Gastrocnemius medialis (tissue), 4 donors: ENCODE measurements around the gene FLII. TPM values are rescaled to one million over a fixed set of nuclear protein-coding genes. Genes with fewer than 3 reads are reported as not detected.
A peak's percentile ranks its signal among the peaks of the same experiment; 100 is the strongest.
"Not testable (repeated sequence)": the region's sequence is repeated elsewhere in the genome, so short reads cannot be mapped to it uniquely, and the experiment has no call there.

Experiments
- ATAC-seq, 2 donors: fragments of 150-250 bp; one replicate each; pipeline ENCODE4 v1.9.1; 2016
- DNase-seq, 2 donors: peaks; one replicate each; pipeline ENCODE4 v3.0.0-alpha.2; 2019
- H3K27ac ChIP-seq, 4 donors: fragments of 200-600 bp; sonication (generic); 1 replicate in 1 of 4; 2 replicates in 3 of 4; pipeline ENCODE4 v1.5.1; 2016 to 2018; ENCODE audit warnings: mild to moderate bottlenecking in 2 of 4, moderate library complexity in 1 of 4
- H3K27me3 ChIP-seq, 3 donors: fragments of 200-600 bp; sonication (generic) in 2 of 3; 1 replicate in 1 of 3; 2 replicates in 2 of 3; pipeline versions ENCODE4 v1.5.1 to v1.6.0; 2016 to 2019; ENCODE audit warnings: mild to moderate bottlenecking in 1 of 3, moderate library complexity in 1 of 3
- H3K36me3 ChIP-seq, 2 donors: fragments of 200-600 bp; sonication (generic) in 1 of 2; one replicate each; pipeline ENCODE4 v1.5.1; 2017 to 2018
- H3K4me1 ChIP-seq, 2 donors: fragments of 200-600 bp; sonication (generic) in 1 of 2; one replicate each; pipeline ENCODE4 v1.5.1; 2016 to 2017; ENCODE audit warnings: mild to moderate bottlenecking in 2 of 2
- H3K4me3 ChIP-seq, 4 donors: fragments of 200-600 bp; sonication (generic) in 3 of 4; 1 replicate in 1 of 4; 2 replicates in 3 of 4; pipeline ENCODE4 v1.5.1; 2016 to 2019; ENCODE audit warnings: mild to moderate bottlenecking in 2 of 4
- H3K9me3 ChIP-seq, 3 donors: fragments of 200-600 bp; sonication (generic) in 2 of 3; 1 replicate in 1 of 3; 2 replicates in 2 of 3; pipeline ENCODE4 v1.5.1; 2016 to 2019
- POLR2A ChIP-seq, 2 donors: fragments of 450-650 bp; IDR thresholded peaks; one replicate each; pipeline ENCODE4 v1.6.1; 2017; ENCODE audit warnings: antibody characterized with exemption in 2 of 2, mild to moderate bottlenecking in 2 of 2, moderate library complexity in 2 of 2
- in situ Hi-C, 4 donors: fragments of 200-750 bp; cut with MboI; loops; one replicate each; pipeline versions ENCODE4 v1.15.0 to v1.8.0; 2017; ENCODE audit warnings: low sequenced_read_pairs in 4 of 4
- intact Hi-C: fragments of 100-400 bp; cut with DNase I; formaldehyde crosslinking; loops from one replicate; pipeline ENCODE4 v1.15.1; 2023; ENCODE audit warnings: low total_unique reads
- total RNA-seq, 4 donors: library from RNA; depleted of rRNA; stranded (reverse); fragments of >200 nt; gene quantifications; one replicate each; pipeline versions ENCODE4 v1.1.0 to v1.2.3, GENCODE V29; 2016
- TF ChIP-seq, protein P1 (sequence below), 5 experiments: fragments of 450-650 bp in 3 of 5; fragments of 200-600 bp in 2 of 5; sonication (generic) in 2 of 5; IDR thresholded peaks in 4 of 5; conservative IDR thresholded peaks in 1 of 5; 1 replicate in 4 of 5; 2 replicates in 1 of 5; pipeline ENCODE4 v1.5.1; 2016 to 2019; ENCODE audit warnings: antibody characterized with exemption in 5 of 5, mild to moderate bottlenecking in 3 of 5, moderate library complexity in 3 of 5

Gene FLII
- total RNA-seq, 4 donors from 2014 or later, result 600 to 752 (median 681) TPM

DNA sequence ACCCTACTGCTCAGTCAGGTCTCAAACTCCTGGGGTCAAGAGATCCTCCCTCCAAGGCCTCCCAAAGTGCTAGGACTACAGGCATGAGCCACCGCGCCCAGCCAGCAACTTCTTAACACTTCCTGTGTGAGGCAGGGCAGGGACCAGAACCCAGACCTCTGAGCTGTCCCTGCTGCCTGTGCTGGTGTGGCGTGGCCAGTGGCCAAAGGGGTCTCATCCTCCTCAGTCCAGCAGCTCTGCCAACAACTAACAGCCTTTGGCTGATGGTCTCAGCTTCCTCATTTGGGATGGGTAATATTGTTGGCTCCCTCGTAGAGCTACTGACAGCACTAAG lies 34.5 kb downstream of the FLII start:
- H3K4me3 ChIP-seq, result no peak overlapping the region
- TF ChIP-seq, protein P1, sequence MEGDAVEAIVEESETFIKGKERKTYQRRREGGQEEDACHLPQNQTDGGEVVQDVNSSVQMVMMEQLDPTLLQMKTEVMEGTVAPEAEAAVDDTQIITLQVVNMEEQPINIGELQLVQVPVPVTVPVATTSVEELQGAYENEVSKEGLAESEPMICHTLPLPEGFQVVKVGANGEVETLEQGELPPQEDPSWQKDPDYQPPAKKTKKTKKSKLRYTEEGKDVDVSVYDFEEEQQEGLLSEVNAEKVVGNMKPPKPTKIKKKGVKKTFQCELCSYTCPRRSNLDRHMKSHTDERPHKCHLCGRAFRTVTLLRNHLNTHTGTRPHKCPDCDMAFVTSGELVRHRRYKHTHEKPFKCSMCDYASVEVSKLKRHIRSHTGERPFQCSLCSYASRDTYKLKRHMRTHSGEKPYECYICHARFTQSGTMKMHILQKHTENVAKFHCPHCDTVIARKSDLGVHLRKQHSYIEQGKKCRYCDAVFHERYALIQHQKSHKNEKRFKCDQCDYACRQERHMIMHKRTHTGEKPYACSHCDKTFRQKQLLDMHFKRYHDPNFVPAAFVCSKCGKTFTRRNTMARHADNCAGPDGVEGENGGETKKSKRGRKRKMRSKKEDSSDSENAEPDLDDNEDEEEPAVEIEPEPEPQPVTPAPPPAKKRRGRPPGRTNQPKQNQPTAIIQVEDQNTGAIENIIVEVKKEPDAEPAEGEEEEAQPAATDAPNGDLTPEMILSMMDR (IDR thresholded peaks at IDR 0.05 in 4 of 5, conservative IDR thresholded peaks at IDR 0.05 in 1 of 5), result no peak
- no peak for TF ChIP-seq POLR2A (IDR thresholded peaks at IDR 0.05)
- peaks cover 16 to 17% of the 10 kb centered on the region in 2 donors for H3K4me1 ChIP-seq
- no peaks in the 10 kb centered on the region for H3K9me3 ChIP-seq
- in situ Hi-C loops (loop anchor here in 2 of 4 donors (5.0 to 10.0 kb wide), 2 partner anchors 88 to 91 kb away; partner anchors contain the start of genes TOP3A (in 2 of the 2) and SMCR8 (in 1 of the 2)), intact Hi-C loops (loop anchor here (2.0 kb wide), 2 partner anchors 37 to 41 kb away; partner anchors contain the start of genes ALKBH5 and MIEF2)
- H3K27me3 ChIP-seq, result no peaks in the 10 kb centered on the region
- H3K27ac ChIP-seq, result peak overlapping the region; percentile 65 to 72 (median 71)
- no peak for DNase-seq
- ATAC-seq, result no peak
- no peaks in the 10 kb centered on the region for H3K36me3 ChIP-seq

DNA sequence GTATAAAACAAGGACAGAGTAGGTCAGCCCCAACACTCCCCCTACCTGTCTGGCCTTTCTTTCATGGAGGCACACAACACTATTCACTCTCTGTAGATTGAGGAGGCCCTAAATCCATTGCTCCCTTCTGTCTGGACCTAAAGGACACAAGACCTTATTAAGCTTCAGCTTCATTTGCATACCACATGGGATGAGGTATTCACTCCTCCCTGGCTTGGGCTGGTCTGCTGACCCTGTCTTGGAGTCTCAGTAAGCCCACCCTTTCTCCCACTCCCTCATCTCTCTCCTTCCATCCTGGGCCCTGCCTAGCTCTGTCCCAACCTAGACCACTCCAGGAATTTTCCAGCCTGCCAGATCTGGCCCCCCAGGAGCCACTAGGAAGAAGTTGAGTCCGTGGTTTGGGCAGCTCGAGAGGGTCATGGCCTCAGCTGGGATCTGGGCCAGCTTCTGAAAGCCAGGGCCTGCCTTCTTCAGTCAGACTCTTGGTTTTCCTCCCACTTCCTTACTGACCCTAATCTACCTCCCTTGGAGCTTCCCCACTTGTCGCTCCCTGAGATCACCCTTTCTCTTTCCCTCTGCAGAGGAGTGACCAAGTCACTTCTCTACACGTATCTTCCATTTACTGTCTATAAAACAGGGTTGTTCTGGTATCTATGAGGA lies 39.7 kb downstream of the FLII start:
- H3K27ac ChIP-seq, result no peak overlapping the region
- H3K4me3 ChIP-seq, result no peak overlapping the region
- no peaks in the 10 kb centered on the region for H3K27me3 ChIP-seq
- intact Hi-C loops, result no loop called here
- no peak for DNase-seq
- TF ChIP-seq, protein P1 (IDR thresholded peaks at IDR 0.05 in 4 of 5, conservative IDR thresholded peaks at IDR 0.05 in 1 of 5), result no peak
- no peak for TF ChIP-seq POLR2A (IDR thresholded peaks at IDR 0.05)
- no peaks in the 10 kb centered on the region for H3K36me3 ChIP-seq
- H3K4me1 ChIP-seq, result no peaks in the 10 kb centered on the region
- no peak for ATAC-seq
- in situ Hi-C loops, result no loop called here
- no peaks in the 10 kb centered on the region for H3K9me3 ChIP-seq

DNA sequence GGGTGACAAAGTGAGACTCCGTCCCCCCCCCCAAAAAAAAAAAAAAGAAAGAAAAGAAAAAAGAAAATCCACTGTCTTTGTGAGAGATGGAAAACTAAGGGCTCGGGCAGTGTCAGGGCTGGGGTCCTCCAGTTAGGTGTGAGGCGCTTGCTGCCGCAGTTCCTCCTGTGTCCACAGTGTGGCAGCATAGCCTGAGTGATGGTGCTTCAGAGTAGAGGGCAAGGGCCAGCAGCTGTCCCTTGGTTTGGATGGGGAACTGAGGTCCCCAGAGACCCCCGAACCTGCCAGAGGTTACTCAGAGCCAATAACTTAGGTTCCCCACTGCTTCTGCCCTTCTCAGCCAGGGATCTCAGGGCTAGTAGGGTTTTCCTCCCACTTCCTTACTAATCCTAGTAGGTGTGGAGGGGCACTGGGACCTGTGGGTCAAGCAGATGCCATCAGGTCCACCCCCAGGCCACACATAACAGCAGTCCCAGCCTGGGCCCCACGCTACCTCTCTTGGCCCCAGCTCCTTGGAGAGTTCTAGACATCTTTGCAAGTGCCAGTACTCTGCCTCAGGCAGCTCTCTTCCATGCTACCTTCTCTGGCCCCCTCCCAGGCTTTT lies 41.0 kb downstream of the FLII start:
- H3K9me3 ChIP-seq, result no peaks in the 10 kb centered on the region
- H3K36me3 ChIP-seq, result no peaks in the 10 kb centered on the region
- DNase-seq (peak; percentile 38 to 74), ATAC-seq (peak; percentile 86 to 90)
- TF ChIP-seq POLR2A (IDR thresholded peaks at IDR 0.05), result no peak
- TF ChIP-seq, protein P1 (IDR thresholded peaks at IDR 0.05 in 4 of 5, conservative IDR thresholded peaks at IDR 0.05 in 1 of 5), result peak; percentile 75 to 97 (median 85)
- no peaks in the 10 kb centered on the region for H3K27me3 ChIP-seq
- in situ Hi-C loops, result no loop called here
- intact Hi-C loops, result no loop called here
- no peaks in the 10 kb centered on the region for H3K4me1 ChIP-seq
- no peak overlapping the region for H3K27ac ChIP-seq
- H3K4me3 ChIP-seq, result no peak overlapping the region

DNA sequence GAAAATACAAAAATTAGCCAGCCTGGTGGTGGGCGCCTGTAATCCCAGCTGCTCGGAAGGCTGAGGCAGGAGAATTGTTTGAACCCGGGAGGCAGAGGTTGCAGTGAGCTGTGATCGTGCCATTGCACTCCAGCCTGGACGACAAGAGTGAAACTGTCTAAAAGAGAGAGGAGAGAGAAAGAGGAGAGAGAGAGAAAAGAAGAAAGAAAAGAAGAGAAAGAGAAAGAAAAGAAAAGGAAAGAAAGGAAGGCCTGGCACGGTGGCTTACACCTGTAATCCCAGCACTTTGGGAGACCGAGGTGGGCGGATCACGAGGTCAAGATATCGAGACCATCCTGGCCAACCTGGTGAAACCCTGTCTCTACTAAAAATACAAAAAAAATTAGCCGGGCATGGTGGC lies 41.6 kb downstream of the FLII start:
- in situ Hi-C loops, ATAC-seq, H3K4me3 ChIP-seq, H3K27me3 ChIP-seq, DNase-seq, H3K9me3 ChIP-seq, H3K27ac ChIP-seq, H3K36me3 ChIP-seq, intact Hi-C loops, H3K4me1 ChIP-seq: not testable (repeated sequence)

DNA sequence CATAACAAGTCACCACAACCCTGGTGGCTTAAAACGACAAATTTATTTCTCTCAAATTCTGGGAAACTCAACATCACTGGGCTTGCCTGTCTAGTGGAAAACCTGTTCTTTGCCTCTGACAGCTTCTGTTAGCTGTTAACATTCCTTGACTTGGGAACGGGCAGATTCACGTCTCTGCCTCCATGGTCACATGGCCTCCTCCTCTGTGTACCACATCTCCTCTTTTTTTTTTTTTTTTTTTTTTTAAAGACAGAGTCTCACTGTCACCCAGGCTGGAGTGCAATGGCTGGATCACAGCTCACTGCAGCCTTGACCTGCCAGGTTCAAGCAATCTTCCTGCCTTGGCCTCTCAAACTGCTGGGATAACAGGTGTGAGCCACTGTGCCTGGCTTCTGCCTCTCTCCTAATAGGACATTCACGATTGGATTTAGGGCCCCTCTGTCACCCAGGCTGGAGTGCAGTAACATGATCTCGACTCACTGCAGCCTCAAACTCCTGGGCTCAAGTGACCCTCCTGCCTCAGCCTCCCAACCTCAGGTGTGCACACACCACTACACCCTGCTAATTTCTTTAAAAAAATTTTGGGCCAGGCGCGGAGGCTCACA lies 44.8 kb downstream of the FLII start:
- Histone ChIP-seq H3K9me3 (no peaks in the 10 kb centered on the region), H3K4me1 (no peaks in the 10 kb centered on the region), H3K36me3 (peaks cover 0 to 22% of the 10 kb centered on the region in 2 donors), H3K4me3 (no peak overlapping the region), H3K27ac (no peak overlapping the region), H3K27me3 (no peaks in the 10 kb centered on the region)
- in situ Hi-C loops, result no loop called here
- ATAC-seq (no peak), DNase-seq (no peak)
- intact Hi-C loops, result no loop called here
- no peak for TF ChIP-seq POLR2A (IDR thresholded peaks at IDR 0.05)
- TF ChIP-seq, protein P1 (IDR thresholded peaks at IDR 0.05 in 4 of 5, conservative IDR thresholded peaks at IDR 0.05 in 1 of 5), result no peak
